GM12878 (cell line): ENCODE results near the gene RNLS. TPM values are rescaled to one million over a fixed set of nuclear protein-coding genes. Genes with fewer than 3 reads are reported as not detected.

ENCODE experiments used
- ATAC-seq: fragments of 200-7000 bp; cut with Tn5 transposase; 3 replicates; pipeline ENCODE4 v1.9.1; 2020; ENCODE audit warnings: mild to moderate bottlenecking, moderate library complexity
- BruUV-seq: library from RNA; stranded (reverse); fragments of 400-500 nt; replicated peaks from 2 replicates; lab custom pipeline; 2021; lab: Mats Ljungman, UMichigan
- CTCF ChIA-PET: fragments of 300-600 bp; sonication (Branson Sonifier 250); formaldehyde crosslinking; extraction: SDS; loops from one replicate; lab custom pipeline; 2021; ENCODE audit warnings: inconsistent platforms; lab: Yijun Ruan, JAX
- POLR2A ChIA-PET: fragments of 350-600 bp; formaldehyde crosslinking; extraction: SDS; loops from one replicate; lab custom pipeline; 2021; ENCODE audit warnings: inconsistent platforms; lab: Charles Lee
- RAD21 ChIA-PET: fragments of 300-600 bp; sonication (Branson Sonifier 250); formaldehyde crosslinking; loops from one replicate; lab custom pipeline; 2023; ENCODE audit warnings: antibody characterized with exemption; ENCODE audit not compliant: unreplicated experiment; lab: Charles Lee
- SMC1A ChIA-PET: fragments of 300-600 bp; sonication (Branson Sonifier 250); formaldehyde crosslinking; loops from one replicate; lab custom pipeline; 2023; ENCODE audit not compliant: unreplicated experiment, uncharacterized antibody; lab: Charles Lee
- DNase-seq: peaks from one replicate; pipeline ENCODE4 v3.0.0-alpha.2; 2011; ENCODE audit warnings: low read depth, low spot score
- FAIRE-seq: peaks from 3 replicates; lab custom pipeline; 2011; peaks lifted over from hg19 to GRCh38; lab: Jason Lieb, UNC
- H2AFZ ChIP-seq: 2 replicates; pipeline ENCODE4 v1.6.0; 2011; ENCODE audit warnings: low read depth, low read length, control low read depth; ENCODE audit not compliant: control insufficient read depth
- H3K27ac ChIP-seq: 2 replicates; pipeline ENCODE4 v1.5.1; 2011; ENCODE audit warnings: control low read depth; ENCODE audit not compliant: control insufficient read depth, insufficient read depth
- H3K27me3 ChIP-seq, 2 experiments: replicated peaks in 1 of 2; 2 replicates each; pipeline versions ENCODE4 v1.6.0 to v1.6.1; 2011; ENCODE audit warnings: low read length in 1 of 2; ENCODE audit not compliant: control insufficient read depth in 2 of 2, insufficient read depth in 2 of 2
- H3K36me3 ChIP-seq, 2 experiments: 2 replicates each; pipeline ENCODE4 v1.5.1; 2011; ENCODE audit warnings: low read length in 1 of 2; ENCODE audit not compliant: control insufficient read depth in 2 of 2, insufficient read depth in 2 of 2
- H3K4me1 ChIP-seq: 2 replicates; pipeline ENCODE4 v1.6.1; 2011; ENCODE audit warnings: mild to moderate bottlenecking, low read length, moderate library complexity, mixed read lengths; ENCODE audit not compliant: control insufficient read depth, insufficient read depth
- H3K4me2 ChIP-seq: 2 replicates; pipeline ENCODE4 v1.6.0; 2011; ENCODE audit warnings: control low read depth; ENCODE audit not compliant: control insufficient read depth, insufficient read depth
- H3K4me3 ChIP-seq: fragments of 200-600 bp; sonication (generic); 2 replicates; pipeline ENCODE4 v1.5.1; 2016
- H3K79me2 ChIP-seq: 2 replicates; pipeline ENCODE4 v1.6.0; 2011; ENCODE audit warnings: low read length; ENCODE audit not compliant: control insufficient read depth, insufficient read depth
- H3K9ac ChIP-seq: 2 replicates; pipeline ENCODE4 v1.8.0; 2011; ENCODE audit warnings: low read length, control low read depth, mixed read lengths; ENCODE audit not compliant: control insufficient read depth, insufficient read depth
- H3K9me3 ChIP-seq: replicated peaks from 3 replicates; pipeline ENCODE4 v1.5.1; 2011; ENCODE audit warnings: mild to moderate bottlenecking, low read length; ENCODE audit not compliant: control insufficient read depth, insufficient read depth
- H4K20me1 ChIP-seq: 2 replicates; pipeline ENCODE4 v1.6.0; 2011; ENCODE audit not compliant: control insufficient read depth, insufficient read depth
- ATF7 ChIP-seq: fragments of 450-650 bp; IDR thresholded peaks from 2 replicates; pipeline ENCODE4 v1.6.1; 2016; ENCODE audit warnings: low read depth, mild to moderate bottlenecking
- BCL11A ChIP-seq: IDR thresholded peaks from 2 replicates; pipeline ENCODE4 v1.6.1; 2011; ENCODE audit warnings: low read depth, low read length
- BRCA1 ChIP-seq: IDR thresholded peaks from 2 replicates; pipeline ENCODE4 v1.6.1; 2011; ENCODE audit warnings: low read depth, low read length, improper control_type of control experiment
- CEBPB ChIP-seq, 2 experiments: fragments of 150-350 bp in 1 of 2; IDR thresholded peaks; 2 replicates each; pipeline ENCODE4 v1.6.1; 2012 to 2014; ENCODE audit warnings: low read depth in 2 of 2, low read length in 2 of 2, borderline replicate concordance in 1 of 2, inconsistent platforms in 1 of 2
- CREM ChIP-seq: IDR thresholded peaks from 2 replicates; pipeline ENCODE4 v1.6.1; 2014; ENCODE audit warnings: antibody characterized with exemption, low read depth
- DPF2 ChIP-seq: fragments of 450-650 bp; IDR thresholded peaks from 2 replicates; pipeline ENCODE4 v1.6.1; 2017; ENCODE audit warnings: mild to moderate bottlenecking
- EP300 ChIP-seq, 2 experiments: fragments of 150-350 bp in 1 of 2; IDR thresholded peaks; 2 replicates each; pipeline ENCODE4 v1.6.1; 2011 to 2012; ENCODE audit warnings: low read depth in 2 of 2, low read length in 2 of 2, borderline replicate concordance in 1 of 2, improper control_type of control experiment in 1 of 2, inconsistent platforms in 1 of 2; ENCODE audit not compliant: control insufficient read depth in 1 of 2
- FOXM1 ChIP-seq: IDR thresholded peaks from 2 replicates; pipeline ENCODE4 v1.6.1; 2012; ENCODE audit warnings: low read depth, mild to moderate bottlenecking, inconsistent platforms, low read length, moderate library complexity
- JUNB ChIP-seq: IDR thresholded peaks from 2 replicates; pipeline ENCODE4 v1.6.1; 2016; ENCODE audit warnings: antibody characterized with exemption, mild to moderate bottlenecking
- MEF2A ChIP-seq: IDR thresholded peaks from 2 replicates; pipeline ENCODE4 v1.6.1; 2011; ENCODE audit warnings: low read depth, mild to moderate bottlenecking, low read length, moderate library complexity; ENCODE audit not compliant: insufficient read depth
- MEF2B ChIP-seq: fragments of 450-650 bp; IDR thresholded peaks from 2 replicates; pipeline ENCODE4 v1.6.1; 2018; ENCODE audit warnings: mild to moderate bottlenecking, moderate library complexity; ENCODE audit not compliant: partially characterized antibody, poor library complexity, severe bottlenecking
- MXI1 ChIP-seq: fragments of 150-350 bp; IDR thresholded peaks from 2 replicates; pipeline ENCODE4 v1.6.1; 2011; ENCODE audit warnings: low read depth, mild to moderate bottlenecking, inconsistent platforms, low read length, improper control_type of control experiment
- NFIC ChIP-seq: IDR thresholded peaks from 2 replicates; pipeline ENCODE4 v1.6.1; 2012; ENCODE audit warnings: low read depth, mild to moderate bottlenecking, inconsistent platforms, low read length, moderate library complexity
- NR2C2 ChIP-seq: IDR thresholded peaks from 2 replicates; pipeline ENCODE4 v1.6.1; 2011; ENCODE audit warnings: borderline replicate concordance, low read depth; ENCODE audit not compliant: control insufficient read depth, insufficient read length
- TBL1XR1 ChIP-seq: IDR thresholded peaks from 2 replicates; pipeline ENCODE4 v1.6.1; 2012; ENCODE audit warnings: low read depth, low read length, improper control_type of control experiment
- WGBS: methylation state at CpG from one replicate; pipeline ENCODE4 v1.1.6; 2016; ENCODE audit warnings: low lambda C conversion rate; ENCODE audit not compliant: insufficient replicate concordance, insufficient coverage; ENCODE audit errors: missing lambda C conversion rate; 5-methylcytosine and 5-hydroxymethylcytosine counted together
- in situ Hi-C: fragments of 300-500 bp; cut with MboI; formaldehyde crosslinking; loops from 9 replicates; pipeline ENCODE4 v1.14.3; 2018; ENCODE audit warnings: mixed read lengths
- intact Hi-C: fragments of 100-400 bp; cut with micrococcal nuclease; formaldehyde crosslinking; loops from one replicate; pipeline ENCODE4 v1.14.2; 2022; ENCODE audit not compliant: unreplicated experiment
- polyA plus RNA-seq, 11 experiments: library from polyadenylated mRNA; depleted of rRNA in 4 of 11; unstranded in 6 of 11; stranded (reverse) in 5 of 11; fragments of >200 nt; fragmentation: Nextera tagmentation in 4 of 11; fragmentation: Illumina TruSeq in 1 of 11; extraction: Ambion mirVana in 4 of 11; extraction: Trizol in 1 of 11; gene quantifications; 1 replicate in 1 of 11; 2 replicates in 10 of 11; pipeline versions ENCODE4 v1.2.1 to v1.2.3, GENCODE V29; 2011 to 2016; ENCODE audit warnings: inconsistent platforms in 2 of 11, missing spikeins in 2 of 11, low read depth in 1 of 11
- total RNA-seq, 4 experiments: library from RNA; depleted of rRNA in 3 of 4; stranded (reverse); fragments of >200 nt in 3 of 4; fragmentation: Illumina TruSeq in 1 of 4; extraction: Trizol in 1 of 4; gene quantifications; 2 replicates each; pipeline versions ENCODE4 v1.2.1 to v1.2.3, GENCODE V29; 2013 to 2021
- TF ChIP-seq, protein P1 (sequence below): IDR thresholded peaks from 2 replicates; pipeline ENCODE4 v1.6.1; 2012; ENCODE audit warnings: low read length, inconsistent platforms
- TF ChIP-seq, protein P2 (sequence below): IDR thresholded peaks from 2 replicates; pipeline ENCODE4 v1.6.1; 2012; ENCODE audit warnings: low read depth, low read length, improper control_type of control experiment
- TF ChIP-seq, protein P3 (sequence below): fragments of 450-650 bp; IDR thresholded peaks from 2 replicates; pipeline ENCODE4 v1.6.1; 2017; ENCODE audit warnings: antibody characterized with exemption, mild to moderate bottlenecking, moderate library complexity
- TF ChIP-seq, protein P4 (sequence below): fragments of 450-650 bp; IDR thresholded peaks from 2 replicates; pipeline ENCODE4 v1.6.1; 2016; ENCODE audit warnings: mild to moderate bottlenecking

Gene RNLS
- total and polyA plus RNA-seq, 10 of the 15 experiments (the other 5 are each of a cell fraction or from before 2014, with no cell fraction given), result 3.4 to 6.7 (median 4.6) TPM

DNA sequence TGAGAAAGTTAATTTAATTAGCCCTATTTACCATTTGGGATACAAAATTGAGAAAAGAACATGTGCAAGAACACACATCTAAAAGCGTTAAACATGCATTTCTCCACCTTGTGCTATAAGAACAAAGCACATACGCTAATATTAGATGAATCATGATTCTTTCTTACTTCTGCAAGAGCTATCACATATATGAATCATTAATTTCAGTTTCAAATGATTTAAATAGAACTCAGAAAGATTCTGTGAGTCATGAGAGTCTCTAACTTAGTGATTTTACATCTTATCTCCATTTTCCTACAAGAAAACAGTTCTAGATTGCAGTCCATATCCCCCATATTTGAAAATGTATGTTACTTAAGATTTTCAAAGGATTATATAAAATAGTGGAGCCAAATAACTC is 173.9 kb downstream of the RNLS start:
- DNase-seq, result no peak
- ChIA-PET SMC1A (interaction anchor here (0.8 to 2.3 kb wide), 7 partner anchors 17 to 346 kb away, joined by 3 to 6 read pairs (median 4); no protein-coding TSS in a partner anchor), CTCF (interaction anchor here (0.8 to 1.6 kb wide), 3 partner anchors 17 to 318 kb away, joined by 3 to 6 read pairs (median 4); no protein-coding TSS in a partner anchor), POLR2A (interaction anchor here (0.8 kb wide), 1 partner anchor 17 kb away, joined by 3 read pairs; no protein-coding TSS in a partner anchor), RAD21 (interaction anchor here (0.7 to 1.0 kb wide), 2 partner anchors 9 to 17 kb away, joined by 3 to 4 read pairs; no protein-coding TSS in a partner anchor)
- intact Hi-C loops (no loop called here), in situ Hi-C loops (no loop called here)
- H2AFZ ChIP-seq, result peak overlapping the region; percentile 39
- no peaks in the 10 kb centered on the region; the same call in 2 of the 3 replicates for H3K9me3 ChIP-seq
- H3K4me1 ChIP-seq, result peaks cover 29% of the 10 kb centered on the region
- BruUV-seq, result no TSS peak
- WGBS, result 11% methylated on average over 2 of the region's 2 CpGs
- peak; percentile 88 for ATAC-seq
- no peaks in the 10 kb centered on the region for H3K36me3 ChIP-seq
- FAIRE-seq, result peak; percentile 54
- H3K4me3 ChIP-seq, result no peak overlapping the region
- H3K79me2 ChIP-seq, result no peaks in the 10 kb centered on the region
- no peaks in the 10 kb centered on the region for H4K20me1 ChIP-seq
- peak overlapping the region; percentile 50; the same call in 1 of the 2 replicates for H3K4me2 ChIP-seq
- peak overlapping the region; percentile 51 for H3K27ac ChIP-seq
- no peaks in the 10 kb centered on the region for H3K27me3 ChIP-seq
- no peak overlapping the region for H3K9ac ChIP-seq
- TF ChIP-seq, protein P1, sequence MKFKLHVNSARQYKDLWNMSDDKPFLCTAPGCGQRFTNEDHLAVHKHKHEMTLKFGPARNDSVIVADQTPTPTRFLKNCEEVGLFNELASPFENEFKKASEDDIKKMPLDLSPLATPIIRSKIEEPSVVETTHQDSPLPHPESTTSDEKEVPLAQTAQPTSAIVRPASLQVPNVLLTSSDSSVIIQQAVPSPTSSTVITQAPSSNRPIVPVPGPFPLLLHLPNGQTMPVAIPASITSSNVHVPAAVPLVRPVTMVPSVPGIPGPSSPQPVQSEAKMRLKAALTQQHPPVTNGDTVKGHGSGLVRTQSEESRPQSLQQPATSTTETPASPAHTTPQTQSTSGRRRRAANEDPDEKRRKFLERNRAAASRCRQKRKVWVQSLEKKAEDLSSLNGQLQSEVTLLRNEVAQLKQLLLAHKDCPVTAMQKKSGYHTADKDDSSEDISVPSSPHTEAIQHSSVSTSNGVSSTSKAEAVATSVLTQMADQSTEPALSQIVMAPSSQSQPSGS, result peak; percentile 66
- TF ChIP-seq CEBPB (IDR thresholded peaks at IDR 0.05; ENCODE audit: borderline replicate concordance in 1 of 2, low read depth in 2 of 2, low read length in 2 of 2), result peak in 1 of 2 experiments; percentile 67; a peak in 1 of 4 replicates
- TF ChIP-seq JUNB, result peak; percentile 86
- TF ChIP-seq TBL1XR1, result no peak
- peak; percentile 41; the same call in 1 of the 2 replicates for TF ChIP-seq CREM
- TF ChIP-seq BRCA1, result no peak
- TF ChIP-seq NR2C2, result no peak
- TF ChIP-seq, protein P2, sequence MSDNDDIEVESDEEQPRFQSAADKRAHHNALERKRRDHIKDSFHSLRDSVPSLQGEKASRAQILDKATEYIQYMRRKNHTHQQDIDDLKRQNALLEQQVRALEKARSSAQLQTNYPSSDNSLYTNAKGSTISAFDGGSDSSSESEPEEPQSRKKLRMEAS, result no peak
- no peak for TF ChIP-seq BCL11A
- peak; percentile 63; the same call in 1 of the 2 replicates for TF ChIP-seq FOXM1
- TF ChIP-seq, protein P3, sequence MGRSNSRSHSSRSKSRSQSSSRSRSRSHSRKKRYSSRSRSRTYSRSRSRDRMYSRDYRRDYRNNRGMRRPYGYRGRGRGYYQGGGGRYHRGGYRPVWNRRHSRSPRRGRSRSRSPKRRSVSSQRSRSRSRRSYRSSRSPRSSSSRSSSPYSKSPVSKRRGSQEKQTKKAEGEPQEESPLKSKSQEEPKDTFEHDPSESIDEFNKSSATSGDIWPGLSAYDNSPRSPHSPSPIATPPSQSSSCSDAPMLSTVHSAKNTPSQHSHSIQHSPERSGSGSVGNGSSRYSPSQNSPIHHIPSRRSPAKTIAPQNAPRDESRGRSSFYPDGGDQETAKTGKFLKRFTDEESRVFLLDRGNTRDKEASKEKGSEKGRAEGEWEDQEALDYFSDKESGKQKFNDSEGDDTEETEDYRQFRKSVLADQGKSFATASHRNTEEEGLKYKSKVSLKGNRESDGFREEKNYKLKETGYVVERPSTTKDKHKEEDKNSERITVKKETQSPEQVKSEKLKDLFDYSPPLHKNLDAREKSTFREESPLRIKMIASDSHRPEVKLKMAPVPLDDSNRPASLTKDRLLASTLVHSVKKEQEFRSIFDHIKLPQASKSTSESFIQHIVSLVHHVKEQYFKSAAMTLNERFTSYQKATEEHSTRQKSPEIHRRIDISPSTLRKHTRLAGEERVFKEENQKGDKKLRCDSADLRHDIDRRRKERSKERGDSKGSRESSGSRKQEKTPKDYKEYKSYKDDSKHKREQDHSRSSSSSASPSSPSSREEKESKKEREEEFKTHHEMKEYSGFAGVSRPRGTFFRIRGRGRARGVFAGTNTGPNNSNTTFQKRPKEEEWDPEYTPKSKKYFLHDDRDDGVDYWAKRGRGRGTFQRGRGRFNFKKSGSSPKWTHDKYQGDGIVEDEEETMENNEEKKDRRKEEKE, result no peak
- TF ChIP-seq MEF2B, result peak; percentile 14
- TF ChIP-seq DPF2, result 0 out of 2 replicates have a peak, but pooled peaks have one; percentile 4
- 0 out of 2 replicates have a peak, but pooled peaks have one; percentile 19 for TF ChIP-seq MXI1
- 0 out of 4 replicates have a peak, but pooled peaks of 1 of the 2 experiments have one; percentile 28 for TF ChIP-seq EP300 (IDR thresholded peaks at IDR 0.05; ENCODE audit: borderline replicate concordance in 1 of 2, control insufficient read depth in 1 of 2, low read depth in 2 of 2, low read length in 2 of 2)
- peak; percentile 90 for TF ChIP-seq NFIC
- TF ChIP-seq ATF7, result peak; percentile 41; the same call in 1 of the 2 replicates
- TF ChIP-seq, protein P4, sequence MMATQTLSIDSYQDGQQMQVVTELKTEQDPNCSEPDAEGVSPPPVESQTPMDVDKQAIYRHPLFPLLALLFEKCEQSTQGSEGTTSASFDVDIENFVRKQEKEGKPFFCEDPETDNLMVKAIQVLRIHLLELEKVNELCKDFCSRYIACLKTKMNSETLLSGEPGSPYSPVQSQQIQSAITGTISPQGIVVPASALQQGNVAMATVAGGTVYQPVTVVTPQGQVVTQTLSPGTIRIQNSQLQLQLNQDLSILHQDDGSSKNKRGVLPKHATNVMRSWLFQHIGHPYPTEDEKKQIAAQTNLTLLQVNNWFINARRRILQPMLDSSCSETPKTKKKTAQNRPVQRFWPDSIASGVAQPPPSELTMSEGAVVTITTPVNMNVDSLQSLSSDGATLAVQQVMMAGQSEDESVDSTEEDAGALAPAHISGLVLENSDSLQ, result no peak
- TF ChIP-seq MEF2A, result peak; percentile 60; the same call in 1 of the 2 replicates
